ENCODE measurements around the gene CBLB. TPM values are rescaled to one million over a fixed set of nuclear protein-coding genes. Genes with fewer than 3 reads are reported as not detected.
"Not testable (repeated sequence)": the region's sequence is repeated elsewhere in the genome, so short reads cannot be mapped to it uniquely, and the experiment has no call there.

CBLB gene
- total RNA-seq, 1 donor = 133 TPM

GRCh38 chr3:105728771-105729312 is 140.0 kb downstream of the CBLB start:
- Histone ChIP-seq H3K4me1 (ENCODE audit: insufficient read depth, low read length) (peaks cover 5% of the 10 kb centered on the region), H3K9me3 (ENCODE audit: low read depth, low read length) (no peaks in the 10 kb centered on the region), H3K4me3 (ENCODE audit: low read length) (no peak overlapping the region), H3K27me3 (ENCODE audit: insufficient read depth, low read length) (no peaks in the 10 kb centered on the region)

DNA sequence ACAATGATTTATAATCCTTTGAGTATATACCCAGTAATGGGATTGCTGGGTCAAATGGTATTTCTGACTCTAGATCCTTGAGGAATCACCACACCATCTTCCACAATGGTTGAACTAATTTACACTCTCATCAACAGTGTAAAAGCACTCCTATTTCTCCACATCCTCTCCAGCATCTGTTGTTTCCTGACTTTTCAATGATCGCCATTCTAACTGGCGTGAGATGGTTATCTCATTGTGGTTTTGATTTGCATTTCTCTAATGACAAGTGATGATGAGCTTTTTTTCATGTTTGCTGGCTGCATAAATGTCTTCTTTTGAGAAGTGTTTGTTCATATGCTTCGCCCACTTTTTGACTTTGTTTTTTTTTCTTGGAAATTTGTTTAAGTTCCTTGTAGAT is 141.8 kb downstream of the CBLB start:
- H3K4me1 ChIP-seq (ENCODE audit: insufficient read depth, low read length); H3K27me3 ChIP-seq (ENCODE audit: insufficient read depth, low read length); H3K9me3 ChIP-seq (ENCODE audit: low read depth, low read length); H3K4me3 ChIP-seq (ENCODE audit: low read length): not testable (repeated sequence)

DNA sequence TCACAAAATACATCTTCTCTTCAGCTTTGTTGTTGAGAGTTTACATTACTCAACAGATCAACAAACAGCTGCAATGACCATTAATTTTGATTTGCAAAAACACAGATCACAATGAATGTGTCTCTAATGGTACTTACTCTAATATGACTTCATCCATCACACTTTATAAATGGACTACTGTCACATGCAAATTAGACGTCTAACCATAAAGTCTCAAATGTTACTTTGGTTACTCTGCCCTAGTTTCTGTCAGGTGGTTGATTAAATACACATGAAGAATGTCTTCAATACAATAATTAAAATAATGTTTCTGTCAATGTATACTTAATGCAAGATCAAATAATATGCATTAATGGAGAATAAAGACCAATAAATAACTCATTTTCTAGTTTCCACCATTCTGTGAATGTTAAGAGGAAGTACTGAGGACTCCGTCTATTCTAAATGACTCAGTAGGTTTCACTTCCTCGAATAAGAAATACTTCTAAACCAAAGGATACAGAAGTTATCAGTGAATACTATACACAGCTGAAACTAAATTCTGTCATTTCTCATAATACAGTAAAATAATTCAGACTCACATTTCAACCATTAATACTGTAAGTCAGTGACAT is 145.8 kb downstream of the CBLB start:
- Histone ChIP-seq H3K4me3 (ENCODE audit: low read length) (no peak overlapping the region), H3K27me3 (ENCODE audit: insufficient read depth, low read length) (no peaks in the 10 kb centered on the region), H3K9me3 (ENCODE audit: low read depth, low read length) (no peaks in the 10 kb centered on the region), H3K4me1 (ENCODE audit: insufficient read depth, low read length) (no peaks in the 10 kb centered on the region)

GRCh38 chr3:105719791-105720190 is 149.0 kb downstream of the CBLB start:
- H3K27me3 ChIP-seq (ENCODE audit: insufficient read depth, low read length) = no peaks in the 10 kb centered on the region
- no peak overlapping the region for H3K4me3 ChIP-seq (ENCODE audit: low read length)
- H3K9me3 ChIP-seq (ENCODE audit: low read depth, low read length) = no peaks in the 10 kb centered on the region
- no peaks in the 10 kb centered on the region for H3K4me1 ChIP-seq (ENCODE audit: insufficient read depth, low read length)

GRCh38 chr3:105715372-105715771 is 153.4 kb downstream of the CBLB start:
- Histone ChIP-seq H3K27me3 (ENCODE audit: insufficient read depth, low read length) (no peaks in the 10 kb centered on the region), H3K4me1 (ENCODE audit: insufficient read depth, low read length) (no peaks in the 10 kb centered on the region), H3K9me3 (ENCODE audit: low read depth, low read length) (no peaks in the 10 kb centered on the region), H3K4me3 (ENCODE audit: low read length) (no peak overlapping the region)

DNA sequence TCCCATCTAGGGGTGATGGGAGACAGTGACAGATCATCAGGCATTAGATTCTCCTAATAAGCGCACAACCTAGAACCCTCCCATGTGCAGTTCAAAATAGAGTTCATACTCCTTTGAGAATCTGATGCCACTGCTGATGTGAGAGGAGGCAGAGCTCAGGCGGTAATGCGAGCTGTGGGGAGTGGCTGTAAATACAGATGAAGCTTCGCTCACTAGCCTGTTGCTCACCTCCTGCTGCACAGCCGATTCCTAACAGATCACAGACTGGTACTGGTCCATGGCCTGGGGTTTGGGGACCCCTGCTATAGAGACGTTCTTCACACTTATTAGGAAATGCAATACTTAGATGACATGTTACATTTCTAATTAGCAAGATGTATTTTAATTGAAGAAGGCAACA is 154.4 kb downstream of the CBLB start:
- no peak overlapping the region for H3K4me3 ChIP-seq (ENCODE audit: low read length)
- H3K4me1 ChIP-seq (ENCODE audit: insufficient read depth, low read length) = no peaks in the 10 kb centered on the region
- H3K27me3 ChIP-seq (ENCODE audit: insufficient read depth, low read length) = no peaks in the 10 kb centered on the region
- H3K9me3 ChIP-seq (ENCODE audit: low read depth, low read length) = no peaks in the 10 kb centered on the region

DNA sequence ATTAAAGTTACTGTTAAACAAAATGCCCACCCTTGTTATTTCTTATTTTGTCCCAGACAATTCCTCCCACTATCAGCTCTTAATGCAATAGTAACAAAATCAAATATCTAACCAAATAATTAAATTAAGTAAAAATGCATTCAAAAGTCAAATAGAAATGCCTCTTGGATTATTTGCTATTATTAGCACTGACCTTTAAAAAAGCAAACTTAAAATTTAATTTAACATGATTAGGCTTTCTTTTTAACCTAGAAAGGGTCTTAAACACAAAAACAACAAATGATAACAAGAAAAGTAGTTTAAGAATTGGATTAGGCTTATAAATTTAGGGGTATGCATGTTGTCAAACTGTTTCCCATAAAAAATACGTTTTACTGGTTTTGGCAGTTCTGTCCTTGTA is 159.8 kb downstream of the CBLB start:
- no peaks in the 10 kb centered on the region for H3K9me3 ChIP-seq (ENCODE audit: low read depth, low read length)

DNA sequence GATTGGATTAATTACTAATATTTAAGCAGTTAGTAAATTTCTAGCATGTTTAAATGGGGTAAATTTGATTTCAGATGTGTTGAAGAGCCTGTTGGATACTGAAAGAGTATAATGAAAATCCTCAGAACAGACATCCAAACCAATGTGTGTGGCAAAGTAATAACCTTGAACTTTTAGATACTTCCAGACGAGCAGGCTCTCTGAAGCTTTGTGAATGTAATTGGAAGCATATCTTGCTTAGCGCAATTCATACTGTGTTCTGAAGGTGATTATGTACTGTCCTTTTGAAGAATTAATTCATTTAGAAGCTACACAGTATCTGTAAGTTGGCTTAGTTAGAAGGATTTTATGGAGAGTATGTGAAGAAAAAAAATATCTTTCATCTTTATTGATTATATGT is 161.8 kb downstream of the CBLB start:
- Histone ChIP-seq H3K27me3 (ENCODE audit: insufficient read depth, low read length) (no peaks in the 10 kb centered on the region), H3K9me3 (ENCODE audit: low read depth, low read length) (no peaks in the 10 kb centered on the region), H3K4me3 (ENCODE audit: low read length) (no peak overlapping the region), H3K4me1 (ENCODE audit: insufficient read depth, low read length) (no peaks in the 10 kb centered on the region)

More for the DNA sequence above, 159.8 kb downstream of the CBLB start:
- H3K27me3 ChIP-seq (ENCODE audit: insufficient read depth, low read length) = no peaks in the 10 kb centered on the region
- no peak overlapping the region for H3K4me3 ChIP-seq (ENCODE audit: low read length)
- no peaks in the 10 kb centered on the region for H3K4me1 ChIP-seq (ENCODE audit: insufficient read depth, low read length)

- Histone ChIP-seq H3K9me3 (ENCODE audit: low read depth, low read length) (no peaks in the 10 kb centered on the region), H3K4me1 (ENCODE audit: insufficient read depth, low read length) (no peaks in the 10 kb centered on the region), H3K27me3 (ENCODE audit: insufficient read depth, low read length) (no peaks in the 10 kb centered on the region), H3K4me3 (ENCODE audit: low read length) (no peak overlapping the region)
Measured at GRCh38 chr3:105704726-105705410, 163.9 kb downstream of the CBLB start.

- no peaks in the 10 kb centered on the region for H3K4me1 ChIP-seq (ENCODE audit: insufficient read depth, low read length)
- H3K27me3 ChIP-seq (ENCODE audit: insufficient read depth, low read length) = no peaks in the 10 kb centered on the region
- H3K4me3 ChIP-seq (ENCODE audit: low read length) = no peak overlapping the region
- H3K9me3 ChIP-seq (ENCODE audit: low read depth, low read length) = no peaks in the 10 kb centered on the region
Measured at GRCh38 chr3:105700575-105700974, 168.2 kb downstream of the CBLB start.

GRCh38 chr3:105691633-105692032 is 177.2 kb downstream of the CBLB start:
- H3K27me3 ChIP-seq (ENCODE audit: insufficient read depth, low read length) = no peaks in the 10 kb centered on the region
- H3K9me3 ChIP-seq (ENCODE audit: low read depth, low read length) = no peaks in the 10 kb centered on the region
- no peak overlapping the region for H3K4me3 ChIP-seq (ENCODE audit: low read length)
- H3K4me1 ChIP-seq (ENCODE audit: insufficient read depth, low read length) = no peaks in the 10 kb centered on the region

GRCh38 chr3:105691053-105691452 is 177.8 kb downstream of the CBLB start:
- Histone ChIP-seq H3K4me1 (ENCODE audit: insufficient read depth, low read length) (no peaks in the 10 kb centered on the region), H3K4me3 (ENCODE audit: low read length) (no peak overlapping the region), H3K27me3 (ENCODE audit: insufficient read depth, low read length) (no peaks in the 10 kb centered on the region), H3K9me3 (ENCODE audit: low read depth, low read length) (no peaks in the 10 kb centered on the region)

- Histone ChIP-seq H3K27me3 (ENCODE audit: insufficient read depth, low read length) (no peaks in the 10 kb centered on the region), H3K9me3 (ENCODE audit: low read depth, low read length) (no peaks in the 10 kb centered on the region), H3K4me3 (ENCODE audit: low read length) (no peak overlapping the region), H3K4me1 (ENCODE audit: insufficient read depth, low read length) (no peaks in the 10 kb centered on the region)
Measured at GRCh38 chr3:105688821-105689220, 180.0 kb downstream of the CBLB start.

DNA sequence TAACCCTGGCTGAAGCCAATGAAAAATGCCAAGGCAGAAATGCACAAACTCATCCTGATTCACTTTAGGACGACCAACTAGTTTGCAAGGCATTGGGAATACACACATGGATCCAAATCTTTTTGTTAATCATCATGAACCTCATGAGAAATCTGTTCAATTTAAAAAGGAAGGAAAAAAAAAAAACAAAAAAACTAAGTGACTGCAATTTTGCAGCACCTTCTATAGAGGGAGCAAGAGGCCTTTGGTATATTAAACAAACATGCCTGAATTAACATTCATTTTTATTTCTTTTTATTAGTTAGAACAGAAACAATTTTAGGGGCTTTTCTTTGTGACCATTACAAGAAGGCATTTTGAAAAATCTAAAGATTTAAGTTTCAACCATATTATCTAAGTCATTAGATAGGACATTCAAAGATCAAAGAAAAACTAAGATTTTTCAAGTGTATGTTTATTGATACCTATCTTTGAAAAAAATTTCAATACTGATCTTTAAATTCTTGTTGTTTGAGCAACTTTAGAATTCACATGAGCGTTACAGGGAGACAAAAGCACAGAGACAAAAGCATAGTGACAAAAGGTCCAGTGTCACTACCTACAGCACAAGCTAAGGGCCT is 182.4 kb downstream of the CBLB start:
- Histone ChIP-seq H3K4me1 (ENCODE audit: insufficient read depth, low read length) (no peaks in the 10 kb centered on the region), H3K4me3 (ENCODE audit: low read length) (no peak overlapping the region), H3K27me3 (ENCODE audit: insufficient read depth, low read length) (no peaks in the 10 kb centered on the region), H3K9me3 (ENCODE audit: low read depth, low read length) (no peaks in the 10 kb centered on the region)

GRCh38 chr3:105679951-105680350 is 188.9 kb downstream of the CBLB start:
- H3K4me1 ChIP-seq (ENCODE audit: insufficient read depth, low read length) = no peaks in the 10 kb centered on the region
- no peaks in the 10 kb centered on the region for H3K27me3 ChIP-seq (ENCODE audit: insufficient read depth, low read length)
- no peaks in the 10 kb centered on the region for H3K9me3 ChIP-seq (ENCODE audit: low read depth, low read length)
- H3K4me3 ChIP-seq (ENCODE audit: low read length) = no peak overlapping the region

All from mononuclear cell (primary cell).